ENCODE measurements around the gene LIMS2. TPM values are rescaled to one million over a fixed set of nuclear protein-coding genes. Genes with fewer than 3 reads are reported as not detected.

Gene LIMS2
- total and polyA plus RNA-seq, 2 donors (not counting 3 experiments of a cell fraction or from before 2014, with no cell fraction given), result 48.3 to 55.6 TPM

- Histone ChIP-seq H3K27me3 (ENCODE audit: control insufficient read depth in 2 of 2, insufficient read depth in 2 of 2, low read length in 2 of 2) (no peaks in the 10 kb centered on the region), H4K20me1 (replicated peaks; ENCODE audit: control insufficient read depth, extremely low read depth, insufficient read depth, low read length) (no peaks in the 10 kb centered on the region), H3K4me2 (ENCODE audit: insufficient read depth, low read length) (no peak overlapping the region), H3K36me3 (ENCODE audit: control insufficient read depth in 2 of 2, extremely low read depth in 1 of 2, insufficient read depth in 2 of 2, low read length in 2 of 2) (no peaks in the 10 kb centered on the region), H3K4me1 (ENCODE audit: control insufficient read depth, extremely low read depth, insufficient read depth, low read length) (peaks cover 42% of the 10 kb centered on the region), H3K79me2 (ENCODE audit: control insufficient read depth, insufficient read depth, low read length) (no peaks in the 10 kb centered on the region), H3K4me3 (replicated peaks in 1 of 3; ENCODE audit: insufficient read depth in 1 of 3, low read depth in 1 of 3, low read length in 3 of 3) (no peak overlapping the region), H3K9me3 (replicated peaks; ENCODE audit: control insufficient read depth, insufficient read depth, low read length) (no peaks in the 10 kb centered on the region), H3K9ac (replicated peaks; ENCODE audit: extremely low read depth, insufficient read depth, low read length) (no peak overlapping the region), H3K27ac (ENCODE audit: insufficient read depth, low read depth, low read length) (no peak overlapping the region), H2AFZ (ENCODE audit: low read depth, low read length) (no peak overlapping the region), H3K9me1 (replicated peaks; ENCODE audit: control insufficient read depth, extremely low read depth, insufficient read depth, low read length) (no peaks in the 10 kb centered on the region)
- ChIA-PET POLR2A (no interaction called here), CTCF (interaction anchor here (0.9 to 2.4 kb wide), 4 partner anchors 13 to 53 kb away, joined by 3 to 19 read pairs (median 6); partner anchors contain the start of gene LIMS2)
- FAIRE-seq (peak; percentile 35), DNase-seq (ENCODE audit: low read depth, low spot score) (no peak)
- no peak for TF ChIP-seq CTCF (IDR thresholded peaks at IDR 0.05; ENCODE audit: extremely low read depth in 1 of 2, insufficient read depth in 1 of 2, low read depth in 1 of 2, low read length in 2 of 2)
- intact Hi-C loops (cut with micrococcal nuclease) (no loop called here), dilution Hi-C loops (cut with MboI; ENCODE audit: extremely low pct_ligation_motif_present, low sequenced_read_pairs) (no loop called here)
- no TSS peak for BruUV-seq (replicated peaks)
Measured at GRCh38 chr2:127645026-127645394, 30.3 kb downstream of the LIMS2 start.

- H3K27ac ChIP-seq (ENCODE audit: insufficient read depth, low read depth, low read length), result no peak overlapping the region
- DNase-seq (ENCODE audit: low read depth, low spot score), result no peak
- H3K4me3 ChIP-seq (replicated peaks in 1 of 3; ENCODE audit: insufficient read depth in 1 of 3, low read depth in 1 of 3, low read length in 3 of 3), result no peak overlapping the region
- peak; percentile 21 for FAIRE-seq
- H2AFZ ChIP-seq (ENCODE audit: low read depth, low read length), result no peak overlapping the region
- H3K36me3 ChIP-seq (ENCODE audit: control insufficient read depth in 2 of 2, extremely low read depth in 1 of 2, insufficient read depth in 2 of 2, low read length in 2 of 2), result no peaks in the 10 kb centered on the region
- H4K20me1 ChIP-seq (replicated peaks; ENCODE audit: control insufficient read depth, extremely low read depth, insufficient read depth, low read length), result no peaks in the 10 kb centered on the region
- H3K9me3 ChIP-seq (replicated peaks; ENCODE audit: control insufficient read depth, insufficient read depth, low read length), result no peaks in the 10 kb centered on the region
- H3K79me2 ChIP-seq (ENCODE audit: control insufficient read depth, insufficient read depth, low read length), result no peaks in the 10 kb centered on the region
- dilution Hi-C loops (cut with MboI; ENCODE audit: extremely low pct_ligation_motif_present, low sequenced_read_pairs) (no loop called here), intact Hi-C loops (cut with micrococcal nuclease) (no loop called here)
- peaks cover 41% of the 10 kb centered on the region for H3K4me1 ChIP-seq (ENCODE audit: control insufficient read depth, extremely low read depth, insufficient read depth, low read length)
- POLR2A ChIA-PET, result no interaction called here
- BruUV-seq (replicated peaks), result no TSS peak
- no peaks in the 10 kb centered on the region for H3K9me1 ChIP-seq (replicated peaks; ENCODE audit: control insufficient read depth, extremely low read depth, insufficient read depth, low read length)
- H3K9ac ChIP-seq (replicated peaks; ENCODE audit: extremely low read depth, insufficient read depth, low read length), result no peak overlapping the region
- no peak overlapping the region for H3K4me2 ChIP-seq (ENCODE audit: insufficient read depth, low read length)
- no peaks in the 10 kb centered on the region for H3K27me3 ChIP-seq (ENCODE audit: control insufficient read depth in 2 of 2, insufficient read depth in 2 of 2, low read length in 2 of 2)
- CTCF ChIA-PET, result interaction anchor here (0.9 to 2.4 kb wide), 5 partner anchors 14 to 136 kb away, joined by 3 to 19 read pairs (median 5); partner anchors contain the start of gene LIMS2
- TF ChIP-seq JUN (IDR thresholded peaks at IDR 0.05; ENCODE audit: borderline replicate concordance, insufficient read depth, insufficient read length, low read depth) (no peak), EZH2 (IDR thresholded peaks at IDR 0.05; ENCODE audit: borderline replicate concordance, low read depth, low read length, severe bottlenecking) (no peak), CTCF (IDR thresholded peaks at IDR 0.05; ENCODE audit: extremely low read depth in 1 of 2, insufficient read depth in 1 of 2, low read depth in 1 of 2, low read length in 2 of 2) (peak in 1 of 2 donors; percentile 25)
Measured at GRCh38 chr2:127644066-127645025, 31.0 kb downstream of the LIMS2 start.
